HG03196 (cell line): ENCODE data around the gene PLXDC2.

Experiments
- ATAC-seq: cut with Tn5 transposase; IDR thresholded peaks from one replicate; pipeline ENCODE4 v1.9.1; 2021; ENCODE audit not compliant: unreplicated experiment

The PLXDC2 gene

DNA sequence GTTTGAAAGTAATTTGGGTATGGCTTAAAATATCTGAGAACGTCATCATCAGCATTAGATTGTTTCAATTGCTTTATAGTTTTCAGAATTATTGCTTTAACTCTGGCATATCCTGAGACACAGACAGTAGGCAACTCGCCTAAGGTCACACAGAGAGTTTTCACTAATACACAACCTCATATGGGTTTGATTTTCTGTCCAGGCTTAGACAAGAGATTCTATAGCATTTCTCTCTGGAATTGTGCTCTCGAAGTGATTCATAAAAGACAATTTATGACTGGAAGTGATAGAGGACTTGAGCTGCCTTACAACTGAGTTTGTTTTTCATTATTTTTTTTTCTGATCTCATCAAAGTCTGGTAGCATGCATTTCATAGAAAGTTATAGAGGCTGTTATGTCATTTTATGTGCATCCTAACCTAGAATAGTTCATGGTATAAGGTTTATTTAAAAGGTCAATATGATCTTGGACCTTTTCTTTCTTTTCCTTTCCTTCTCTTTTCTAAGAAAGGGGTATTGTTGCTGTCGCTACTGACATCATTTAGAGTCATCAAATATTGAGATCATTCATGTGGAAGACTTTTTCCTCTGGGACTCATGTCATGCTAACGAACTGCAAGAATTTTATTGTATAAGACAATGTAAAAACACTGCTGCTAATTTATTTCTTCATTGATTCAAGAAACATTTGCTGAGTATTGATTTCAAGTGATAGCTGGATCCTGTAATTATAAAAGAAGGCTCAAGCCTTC lies 278.2 kb downstream of the PLXDC2 start:
- ATAC-seq, result no peak

- no peak for ATAC-seq
Measured at GRCh38 chr10:20100171-20100570, 283.9 kb downstream of the PLXDC2 start.

DNA sequence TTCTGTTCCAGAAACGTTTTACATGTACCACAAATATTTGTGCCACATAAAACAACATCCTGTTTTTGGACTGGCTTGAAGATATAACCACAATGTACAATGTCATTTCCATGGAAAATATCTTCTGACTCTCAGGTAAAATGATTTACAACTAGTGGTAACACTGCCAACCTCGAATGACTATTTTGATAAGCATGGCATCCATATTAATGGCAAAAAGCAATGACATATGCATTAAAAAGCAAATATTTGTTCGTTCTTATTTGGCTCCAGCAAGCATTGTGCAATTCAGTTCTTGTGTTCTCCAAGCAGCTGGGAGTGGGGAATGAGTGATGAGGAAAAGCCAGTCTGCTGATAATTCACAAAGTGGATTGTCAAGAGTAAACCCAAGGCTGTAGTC lies 289.0 kb downstream of the PLXDC2 start:
- no peak for ATAC-seq

GRCh38 chr10:20105931-20106330 lies 289.7 kb downstream of the PLXDC2 start:
- ATAC-seq, result no peak

- no peak for ATAC-seq
Measured at GRCh38 chr10:20108021-20108420, 291.8 kb downstream of the PLXDC2 start.

DNA sequence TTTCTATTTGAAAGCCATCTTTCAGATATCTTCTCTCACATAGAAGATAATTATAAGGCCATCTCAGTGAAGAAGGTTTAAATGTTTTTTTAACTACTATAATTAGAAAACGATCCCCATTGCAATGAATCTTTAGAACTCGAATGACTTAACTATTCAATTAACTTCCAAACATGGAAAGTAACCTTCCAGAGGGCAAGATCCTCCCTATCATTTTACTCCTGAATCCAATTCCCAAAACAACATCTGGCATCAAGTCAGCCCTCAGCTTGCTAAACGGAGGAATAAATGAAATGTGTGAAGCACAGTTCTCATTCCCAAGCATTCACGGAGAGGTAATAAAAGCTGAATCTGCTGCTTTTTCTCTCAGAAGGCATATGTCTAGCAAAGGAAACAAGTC lies 293.4 kb downstream of the PLXDC2 start:
- ATAC-seq, result no peak

GRCh38 chr10:20110125-20111100 lies 294.2 kb downstream of the PLXDC2 start:
- ATAC-seq, result no peak

GRCh38 chr10:20114179-20114578 lies 297.9 kb downstream of the PLXDC2 start:
- no peak for ATAC-seq

DNA sequence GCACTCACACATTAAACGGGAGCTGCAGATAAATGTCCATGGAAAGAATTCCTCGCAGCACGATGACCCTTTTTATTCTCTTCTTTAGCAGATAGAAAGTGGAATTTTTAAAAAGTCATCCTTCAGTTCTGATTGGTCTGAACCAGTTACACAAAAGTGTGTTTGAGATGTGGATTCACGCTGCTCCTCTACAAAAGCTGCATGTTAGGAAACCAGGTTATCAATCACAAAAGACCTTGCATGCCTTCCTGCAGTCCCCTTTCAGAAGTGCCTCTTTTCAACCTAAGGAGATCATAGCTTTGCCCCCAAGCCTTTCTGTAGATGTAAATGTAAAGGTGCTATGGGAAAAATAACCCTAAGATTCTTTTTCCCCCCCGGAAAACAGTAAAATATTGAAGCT lies 299.7 kb downstream of the PLXDC2 start:
- ATAC-seq, result no peak

DNA sequence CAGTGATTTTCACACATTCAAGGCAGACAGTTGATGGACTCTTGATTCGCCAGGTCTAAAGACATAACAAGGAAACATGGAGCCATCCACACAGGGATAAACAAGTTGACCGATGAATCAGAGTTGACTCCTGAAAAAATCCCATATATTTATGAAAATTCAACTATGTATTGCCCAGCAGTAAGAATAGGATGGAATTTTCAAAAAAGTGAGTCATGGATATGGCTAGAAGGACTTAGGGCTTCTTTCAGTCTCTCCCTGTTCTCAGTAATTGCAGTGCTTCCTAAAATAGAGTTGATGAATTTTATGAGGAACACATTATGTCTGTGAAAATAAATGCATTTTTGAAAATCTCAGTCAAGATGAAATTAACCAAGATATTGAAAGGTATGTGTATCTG lies 301.2 kb downstream of the PLXDC2 start:
- no peak for ATAC-seq

DNA sequence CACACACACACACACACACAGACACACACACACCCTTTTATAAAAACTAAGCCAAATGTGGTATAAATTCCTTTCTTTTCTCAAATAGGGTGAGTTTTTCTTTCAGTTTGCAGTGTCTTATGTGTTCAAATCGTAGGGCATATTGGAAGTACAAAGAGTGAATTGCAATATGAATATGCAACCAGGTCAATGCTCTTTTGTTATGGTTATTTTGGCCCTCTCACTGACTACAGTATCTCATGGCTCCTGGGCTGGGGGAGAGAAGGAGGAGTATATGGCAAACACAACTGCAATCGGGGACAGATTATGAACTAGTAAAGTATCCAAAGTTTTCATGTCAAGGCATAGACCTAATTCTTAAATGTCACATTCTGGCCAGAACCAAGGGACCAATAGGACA lies 301.9 kb downstream of the PLXDC2 start:
- ATAC-seq, result no peak

GRCh38 chr10:20128811-20129210 lies 312.6 kb downstream of the PLXDC2 start:
- ATAC-seq, result no peak

DNA sequence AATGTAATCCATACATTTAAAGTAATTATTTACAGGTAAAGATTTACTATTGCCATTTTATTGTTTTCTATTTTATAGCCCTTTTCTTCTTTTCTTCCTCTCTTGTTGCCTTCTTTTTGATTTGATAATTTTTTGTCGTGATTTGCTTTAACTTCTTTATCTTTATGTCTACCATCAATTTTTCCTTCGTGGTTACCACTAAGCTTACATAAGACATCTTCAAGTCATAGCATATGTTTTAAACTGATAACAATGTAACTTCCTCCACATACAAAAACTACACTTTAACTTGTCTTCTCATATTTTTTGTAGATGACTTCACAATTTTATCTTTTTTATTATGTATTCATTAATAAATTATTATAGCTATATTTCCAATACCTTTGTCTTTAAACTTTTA lies 316.6 kb downstream of the PLXDC2 start:
- ATAC-seq, result no peak

DNA sequence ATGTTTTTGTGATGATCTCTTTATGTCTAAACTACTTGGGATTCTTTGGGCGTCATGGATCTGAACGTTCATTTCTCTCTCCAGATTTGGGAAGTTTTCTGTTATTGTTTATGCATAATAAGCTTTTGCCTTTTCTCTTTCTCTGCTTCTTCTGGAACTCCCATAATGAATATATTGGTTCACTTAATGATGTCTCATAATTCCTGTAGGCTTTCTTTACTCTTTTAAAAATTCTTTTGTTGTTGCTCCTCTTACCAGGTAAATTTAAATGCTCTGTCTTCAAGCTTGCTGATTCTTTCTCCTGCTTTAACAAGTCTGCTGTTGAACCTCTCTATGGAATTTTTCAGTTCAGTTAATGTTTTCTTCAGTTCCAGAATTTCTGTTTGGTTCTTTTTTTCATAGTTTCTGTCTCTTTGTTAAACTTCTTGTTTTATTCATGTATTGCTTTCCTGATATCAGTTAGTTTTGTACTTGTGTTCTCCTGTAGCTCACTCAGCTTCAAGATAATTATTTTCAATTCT lies 317.5 kb downstream of the PLXDC2 start:
- no peak for ATAC-seq

GRCh38 chr10:20142311-20142710 lies 326.1 kb downstream of the PLXDC2 start:
- no peak for ATAC-seq

DNA sequence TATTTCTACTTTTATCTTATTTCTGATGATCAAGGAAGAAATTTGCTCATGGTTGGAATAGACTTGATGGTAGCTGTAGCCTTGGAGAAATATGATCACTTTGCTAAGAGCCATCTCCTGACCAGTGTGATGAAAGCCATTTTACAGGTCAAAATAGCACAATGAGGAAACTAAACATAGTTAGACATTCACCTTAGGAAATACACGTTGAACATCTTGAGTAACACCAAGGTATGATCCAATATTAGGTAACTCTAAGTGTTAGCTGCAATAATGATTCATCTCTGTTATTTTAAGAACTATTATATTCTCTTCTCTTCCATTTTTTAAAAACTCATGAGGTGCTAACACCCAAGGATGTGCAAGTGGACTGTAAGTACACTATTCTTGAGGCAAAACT lies 328.0 kb downstream of the PLXDC2 start:
- ATAC-seq, result no peak

DNA sequence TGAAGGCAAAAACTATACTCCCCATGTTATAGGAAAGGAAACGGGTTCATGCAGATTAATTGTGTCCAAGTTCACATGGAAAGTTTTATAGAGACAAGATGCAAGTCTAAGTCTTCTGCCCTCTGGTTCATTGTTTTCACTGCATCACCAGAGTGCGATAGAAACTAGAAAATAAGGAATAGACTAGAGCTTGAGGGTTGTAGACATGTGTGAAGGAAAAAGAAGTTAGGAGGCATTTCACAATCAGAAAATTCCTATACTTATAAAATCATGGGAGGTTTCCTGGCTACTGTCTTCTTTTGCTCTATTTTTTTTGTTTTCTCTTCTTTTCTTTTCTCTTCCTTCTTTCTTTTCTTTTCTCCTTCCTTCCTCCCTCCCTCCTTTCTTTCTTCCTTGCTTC lies 329.8 kb downstream of the PLXDC2 start:
- no peak for ATAC-seq

GRCh38 chr10:20147684-20148083 lies 331.5 kb downstream of the PLXDC2 start:
- ATAC-seq, result no peak

DNA sequence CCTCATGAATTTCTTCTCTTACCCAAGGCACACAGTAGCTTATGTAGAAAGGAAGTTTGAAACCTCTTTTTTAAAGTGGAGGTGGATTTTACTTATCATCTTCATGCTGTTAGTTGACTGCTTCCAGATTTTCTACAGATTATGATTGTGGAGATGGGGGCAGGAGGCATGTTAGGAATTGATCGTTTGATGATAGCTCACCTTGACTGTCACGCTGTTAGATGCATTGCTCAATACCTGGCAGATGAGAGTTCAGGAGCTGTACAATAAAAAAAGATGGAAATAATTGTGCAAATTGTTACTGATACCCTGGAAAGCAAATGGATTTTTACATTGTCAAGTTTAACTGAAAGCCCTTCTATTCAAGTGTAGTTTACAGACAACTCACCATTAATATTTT lies 340.3 kb downstream of the PLXDC2 start:
- ATAC-seq, result no peak

DNA sequence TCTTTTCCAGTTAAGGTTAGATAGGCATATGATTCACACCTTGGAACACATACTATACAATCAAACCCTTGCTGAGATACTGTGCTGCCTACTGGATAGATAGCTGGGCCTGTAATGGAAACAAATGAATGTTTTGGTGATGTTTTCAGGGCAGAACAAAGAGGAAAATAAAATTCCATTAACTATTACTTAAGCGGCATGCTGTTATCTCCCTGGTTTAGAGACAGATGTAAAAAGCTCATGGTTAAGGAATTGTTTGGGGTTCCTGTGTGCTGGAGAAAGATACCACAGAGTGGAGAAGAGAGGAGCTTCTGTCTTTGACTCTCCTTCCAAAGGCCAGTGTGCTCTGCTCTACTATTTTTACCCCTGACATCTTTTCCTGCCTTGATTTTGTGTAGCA lies 341.1 kb downstream of the PLXDC2 start:
- no peak for ATAC-seq

- ATAC-seq, result no peak
Measured at GRCh38 chr10:20158086-20158485, 341.9 kb downstream of the PLXDC2 start.

- no peak for ATAC-seq
Measured at GRCh38 chr10:20162123-20162522, 345.9 kb downstream of the PLXDC2 start.
